Spleen (tissue), 11 donors: ENCODE measurements around the gene ANXA2. TPM values are rescaled to one million over a fixed set of nuclear protein-coding genes. Genes with fewer than 3 reads are reported as not detected.

Experiments used
- DNase-seq: peaks from one replicate; pipeline ENCODE4 v3.0.0-alpha.2; 2020
- H3K27ac ChIP-seq, 8 donors: fragments of 200-600 bp; sonication (generic) in 7 of 8; 1 replicate in 4 of 8; 2 replicates in 4 of 8; pipeline versions ENCODE4 v1.5.0 to v1.8.0; 2016 to 2021; ENCODE audit warnings: inconsistent platforms in 4 of 8, mild to moderate bottlenecking in 4 of 8, moderate library complexity in 1 of 8
- H3K27me3 ChIP-seq, 7 donors: fragments of 200-600 bp; sonication (generic) in 6 of 7; replicated peaks in 1 of 7; 1 replicate in 4 of 7; 2 replicates in 3 of 7; pipeline versions ENCODE4 v1.5.0 to v1.8.0; 2016 to 2021; ENCODE audit warnings: inconsistent platforms in 3 of 7, mild to moderate bottlenecking in 1 of 7
- H3K36me3 ChIP-seq, 6 donors: fragments of 200-600 bp; sonication (generic) in 5 of 6; 1 replicate in 4 of 6; 2 replicates in 2 of 6; pipeline versions ENCODE4 v1.5.0 to v1.8.0; 2016 to 2021; ENCODE audit warnings: inconsistent platforms in 2 of 6
- H3K4me1 ChIP-seq, 6 donors: fragments of 200-600 bp; sonication (generic) in 5 of 6; 1 replicate in 3 of 6; 2 replicates in 3 of 6; pipeline versions ENCODE4 v1.5.0 to v1.8.0; 2016 to 2021; ENCODE audit warnings: inconsistent platforms in 3 of 6
- H3K4me3 ChIP-seq, 8 donors: fragments of 200-600 bp; sonication (generic) in 7 of 8; 1 replicate in 4 of 8; 2 replicates in 4 of 8; pipeline versions ENCODE4 v1.5.0 to v1.8.0; 2016 to 2021; ENCODE audit warnings: inconsistent platforms in 4 of 8, mild to moderate bottlenecking in 4 of 8, moderate library complexity in 2 of 8
- H3K9me3 ChIP-seq, 8 donors: fragments of 200-600 bp; sonication (generic) in 7 of 8; 1 replicate in 4 of 8; 2 replicates in 4 of 8; pipeline versions ENCODE4 v1.5.0 to v1.8.0; 2016 to 2021; ENCODE audit warnings: inconsistent platforms in 4 of 8
- CTCF ChIP-seq, 11 experiments: fragments of 200-600 bp in 7 of 11; fragments of 450-650 bp in 4 of 11; sonication (generic) in 4 of 11; IDR thresholded peaks in 8 of 11; conservative IDR thresholded peaks in 3 of 11; 1 replicate in 7 of 11; 2 replicates in 4 of 11; pipeline versions ENCODE4 v1.4.0 to v1.8.0; 2016 to 2021; ENCODE audit warnings: antibody characterized with exemption in 11 of 11, inconsistent platforms in 4 of 11, mild to moderate bottlenecking in 1 of 11
- POLR2A ChIP-seq, 3 donors: fragments of 450-650 bp; IDR thresholded peaks; one replicate each; pipeline ENCODE4 v1.5.1; 2017; ENCODE audit warnings: antibody characterized with exemption in 3 of 3, mild to moderate bottlenecking in 1 of 3
- POLR2AphosphoS5 ChIP-seq, 3 donors: sonication (generic); formaldehyde crosslinking; IDR thresholded peaks; one replicate each; pipeline ENCODE4 v1.5.1; 2017; ENCODE audit warnings: antibody characterized with exemption in 3 of 3
- WGBS, 5 donors: extraction: QIAGEN DNeasy Blood & Tissue Kit in 3 of 5; methylation state at CpG; one replicate each; pipeline versions ENCODE4 v1.1.5 to v1.1.7; 2013 to 2018; 5-methylcytosine and 5-hydroxymethylcytosine counted together
- intact Hi-C: fragments of 100-400 bp; cut with DNase I; formaldehyde crosslinking; loops from one replicate; pipeline ENCODE4 v1.15.0; 2023; ENCODE audit warnings: low total_unique reads
- polyA plus RNA-seq, 3 donors: library from polyadenylated mRNA; stranded (reverse); fragments of 200-250 nt; gene quantifications; one replicate each; pipeline ENCODE4 v1.2.1, GENCODE V29; 2013
- total RNA-seq, 7 donors: library from RNA; depleted of rRNA in 3 of 7; stranded (reverse); fragments of >200 nt in 3 of 7; fragmentation: NEBNext Ultra II Directional in 4 of 7; extraction: Animal tissue kit (Norgen Biotek cat#: 25700) in 4 of 7; gene quantifications; one replicate each; pipeline versions ENCODE4 v1.1.0 to v1.2.1, GENCODE V29; 2016 to 2021
- donor health status: healthy with polysubstance abuse.
- donor health status: DM: no; HTN: no; CAD: no; lungs with moderate emphysema.
- donor health status: DM: no; HTN: no; CAD: no.
- donor health status: Bipolar disorder and iron deficiency.
- donor health status: healthy.
- donor health status: DM: no; HTN: no; CAD: no.
- donor health status: DM: yes; HTN: yes; CAD: no.

The ANXA2 gene
- total and polyA plus RNA-seq, 10 donors, result 163 to 437 (median 337) TPM

DNA sequence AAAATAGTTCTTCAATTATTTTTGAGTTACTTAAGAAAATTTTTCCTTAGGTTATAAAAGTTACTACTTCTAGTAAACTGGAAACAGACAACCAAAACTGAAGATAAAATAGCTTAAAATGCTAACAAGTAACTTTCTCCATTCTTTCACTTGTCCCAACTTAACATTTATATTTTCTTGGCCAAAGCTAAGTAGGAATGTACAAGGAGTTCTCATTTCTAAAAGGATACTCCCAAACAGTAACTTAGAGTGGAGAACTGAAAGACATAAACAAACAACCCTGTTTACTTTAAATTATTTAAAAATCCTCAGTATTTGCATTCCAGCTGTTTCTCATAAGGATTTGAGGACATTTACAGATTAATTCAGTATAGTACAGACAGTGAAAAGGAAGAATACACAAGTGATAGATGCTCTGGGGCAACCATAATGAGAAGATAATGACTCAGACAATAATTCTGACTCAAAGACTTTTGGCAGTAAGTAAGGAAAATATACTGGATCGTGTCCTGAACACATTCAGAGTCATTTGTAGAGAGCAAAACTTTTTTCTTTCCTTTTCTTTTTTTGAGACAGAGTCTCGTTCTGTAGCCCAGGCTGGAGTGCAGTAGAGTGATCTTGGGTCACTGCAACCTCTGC, 29.2 kb upstream of the ANXA2 start:
- Histone ChIP-seq H3K4me3 (no peak overlapping the region), H3K9me3 (no peaks in the 10 kb centered on the region), H3K27ac (peak overlapping the region in 5 of 8 donors; percentile 14 to 61 (median 23)), H3K27me3 (no peaks in the 10 kb centered on the region), H3K4me1 (peaks cover 0 to 27% (median 9%) of the 10 kb centered on the region in 6 donors), H3K36me3 (peaks cover 0 to 90% (median 20%) of the 10 kb centered on the region in 6 donors)
- no peak for DNase-seq
- TF ChIP-seq POLR2AphosphoS5 (IDR thresholded peaks at IDR 0.05), result no peak
- no peak for TF ChIP-seq POLR2A (IDR thresholded peaks at IDR 0.05)
- no peak for TF ChIP-seq CTCF (IDR thresholded peaks at IDR 0.05 in 8 of 11, conservative IDR thresholded peaks at IDR 0.05 in 3 of 11)
- intact Hi-C loops, result no loop called here
- WGBS, 5 donors, result 76 to 82% (median 80%) methylated on average over 2 of the region's 2 CpGs

DNA sequence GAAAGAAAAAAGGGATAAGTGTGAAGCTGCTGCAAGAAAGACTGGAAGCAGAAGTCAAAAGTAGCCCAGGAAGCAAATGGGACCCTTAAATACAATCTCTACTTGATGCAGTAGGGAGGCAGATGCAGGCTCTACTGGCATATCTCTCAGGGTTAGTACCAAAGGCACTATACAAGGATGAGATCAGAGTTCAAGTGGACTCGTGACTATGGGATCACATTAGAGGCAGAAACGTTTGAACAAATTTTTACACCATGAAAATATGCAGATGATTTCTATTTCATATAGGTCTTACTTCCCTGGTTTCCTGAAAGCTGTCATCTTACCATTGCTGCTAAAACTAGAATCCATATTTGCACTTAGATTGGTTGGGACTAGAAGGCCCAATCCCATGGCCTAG, 27.7 kb upstream of the ANXA2 start:
- TF ChIP-seq POLR2AphosphoS5 (IDR thresholded peaks at IDR 0.05) (no peak), POLR2A (IDR thresholded peaks at IDR 0.05) (no peak), CTCF (IDR thresholded peaks at IDR 0.05 in 8 of 11, conservative IDR thresholded peaks at IDR 0.05 in 3 of 11) (no peak)

GRCh38 chr15:60424006-60424405, 26.2 kb upstream of the ANXA2 start:
- H3K27me3 ChIP-seq, result no peaks in the 10 kb centered on the region
- no peak overlapping the region for H3K4me3 ChIP-seq
- 74 to 87% (median 80%) methylated on average over 1 of the region's 1 CpG for WGBS, 5 donors
- H3K9me3 ChIP-seq, result no peaks in the 10 kb centered on the region
- intact Hi-C loops, result no loop called here
- DNase-seq, result no peak
- H3K36me3 ChIP-seq, result peaks cover 0 to 65% (median 10%) of the 10 kb centered on the region in 6 donors
- no peak for TF ChIP-seq POLR2AphosphoS5 (IDR thresholded peaks at IDR 0.05)
- no peak for TF ChIP-seq POLR2A (IDR thresholded peaks at IDR 0.05)
- TF ChIP-seq CTCF (IDR thresholded peaks at IDR 0.05 in 8 of 11, conservative IDR thresholded peaks at IDR 0.05 in 3 of 11), result no peak
- H3K27ac ChIP-seq, result peak overlapping the region in 4 of 8 donors; percentile 8 to 29 (median 18)
- peaks cover 0 to 27% (median 9%) of the 10 kb centered on the region in 6 donors for H3K4me1 ChIP-seq

More for the DNA sequence above, 27.7 kb upstream of the ANXA2 start:
- Histone ChIP-seq H3K4me1 (peaks cover 0 to 27% (median 9%) of the 10 kb centered on the region in 6 donors), H3K9me3 (no peaks in the 10 kb centered on the region), H3K27ac (no peak overlapping the region), H3K36me3 (peaks cover 0 to 79% (median 10%) of the 10 kb centered on the region in 6 donors), H3K27me3 (no peaks in the 10 kb centered on the region), H3K4me3 (no peak overlapping the region)
- WGBS, 5 donors, result 79 to 92% (median 83%) methylated on average over 2 of the region's 2 CpGs
- intact Hi-C loops, result no loop called here
- DNase-seq, result no peak

DNA sequence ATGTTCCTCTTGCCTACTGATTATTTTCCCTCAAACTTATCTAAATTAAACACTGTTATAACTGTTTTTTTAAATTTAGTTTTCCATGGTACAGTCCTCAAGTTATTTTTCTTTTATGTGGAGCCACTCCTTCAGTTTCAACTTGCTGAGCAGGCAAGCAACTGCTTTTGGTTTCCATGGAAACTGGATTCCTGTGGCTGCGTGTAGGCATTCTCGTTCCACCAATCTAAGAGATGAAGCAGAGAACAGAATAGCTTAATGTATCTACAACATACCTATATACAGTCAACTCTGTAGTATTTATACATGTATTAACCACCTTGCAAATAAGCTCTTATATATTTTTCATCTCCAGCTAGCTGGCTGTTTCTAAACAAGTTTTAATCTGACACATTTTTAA, 25.8 kb upstream of the ANXA2 start:
- Histone ChIP-seq H3K27me3 (no peaks in the 10 kb centered on the region), H3K27ac (peak overlapping the region in 4 of 8 donors; percentile 8 to 29 (median 18)), H3K4me3 (no peak overlapping the region), H3K4me1 (peaks cover 0 to 27% (median 9%) of the 10 kb centered on the region in 6 donors), H3K36me3 (peaks cover 0 to 61% (median 9%) of the 10 kb centered on the region in 6 donors), H3K9me3 (no peaks in the 10 kb centered on the region)
- TF ChIP-seq POLR2AphosphoS5 (IDR thresholded peaks at IDR 0.05) (no peak), POLR2A (IDR thresholded peaks at IDR 0.05) (no peak), CTCF (IDR thresholded peaks at IDR 0.05 in 8 of 11, conservative IDR thresholded peaks at IDR 0.05 in 3 of 11) (no peak)
- DNase-seq, result no peak
- intact Hi-C loops, result no loop called here
- WGBS, 5 donors, result 30 to 58% (median 43%) methylated on average over 2 of the region's 2 CpGs
